WTC11 (cell line): ENCODE results near the gene ZNF668. TPM values are rescaled to one million over a fixed set of nuclear protein-coding genes. Genes with fewer than 3 reads are reported as not detected.

ENCODE experiments used
- ATAC-seq: fragments of 200-7000 bp; cut with Tn5 transposase; 2 replicates; pipeline ENCODE4 v1.10.0; 2021; ENCODE audit warnings: mild to moderate bottlenecking, moderate library complexity
- CTCF ChIA-PET: fragments of 300-600 bp; sonication (Branson Sonifier 250); formaldehyde crosslinking; loops from one replicate; lab custom pipeline; 2021; ENCODE audit warnings: antibody characterized with exemption; lab: Charles Lee
- POLR2A ChIA-PET: fragments of 350-600 bp; sonication (Branson Sonifier 250); formaldehyde crosslinking; loops from one replicate; lab custom pipeline; 2021; ENCODE audit warnings: antibody characterized with exemption; lab: Charles Lee
- DNase-seq: peaks from one replicate; pipeline ENCODE4 v3.0.0; 2021; ENCODE audit warnings: low spot score
- H3K27ac Mint-ChIP-seq: 2 replicates; pipeline ENCODE4 v1.8.0; 2021; ENCODE audit warnings: mixed read lengths
- H3K27me3 Mint-ChIP-seq: 2 replicates; pipeline ENCODE4 v1.8.0; 2021; ENCODE audit warnings: low read depth, mild to moderate bottlenecking, moderate library complexity, mixed read lengths
- H3K36me3 Mint-ChIP-seq: 2 replicates; pipeline ENCODE4 v1.8.0; 2021; ENCODE audit warnings: mixed read lengths
- H3K4me1 Mint-ChIP-seq: 2 replicates; pipeline ENCODE4 v1.8.0; 2022; ENCODE audit warnings: mixed read lengths
- H3K4me3 Mint-ChIP-seq: 2 replicates; pipeline ENCODE4 v1.8.0; 2021; ENCODE audit warnings: mild to moderate bottlenecking, moderate library complexity, mixed read lengths
- H3K9me3 Mint-ChIP-seq: 2 replicates; pipeline ENCODE4 v1.8.0; 2021; ENCODE audit warnings: mixed read lengths
- PRRX2 ChIP-seq: fragments of 250-450 bp; sonication (Bioruptor Pico); IDR thresholded peaks from 2 replicates; pipeline ENCODE4 v1.8.0; 2021; ENCODE audit warnings: mild to moderate bottlenecking
- RELA ChIP-seq: sonication (generic); formaldehyde crosslinking; IDR thresholded peaks from 2 replicates; pipeline ENCODE4 v1.8.1; 2022; ENCODE audit warnings: missing genetic modification reagents, mild to moderate bottlenecking, borderline replicate concordance
- SMAD4 ChIP-seq: sonication (generic); formaldehyde crosslinking; IDR thresholded peaks from 2 replicates; pipeline ENCODE4 v1.8.0; 2022; ENCODE audit warnings: mild to moderate bottlenecking, missing genetic modification reagents
- SOX15 ChIP-seq: fragments of 250-450 bp; sonication (Bioruptor Pico); IDR thresholded peaks from 2 replicates; pipeline ENCODE4 v1.9.0; 2021; ENCODE audit warnings: mild to moderate bottlenecking
- TEAD4 ChIP-seq: sonication (generic); formaldehyde crosslinking; IDR thresholded peaks from 2 replicates; pipeline ENCODE4 v1.8.0; 2022; ENCODE audit warnings: mild to moderate bottlenecking, missing genetic modification reagents
- ZNF138 ChIP-seq: sonication (generic); formaldehyde crosslinking; conservative IDR thresholded peaks from 2 replicates; pipeline ENCODE4 v1.8.1; 2022; ENCODE audit warnings: mild to moderate bottlenecking, moderate library complexity, missing genetic modification reagents
- ZNF219 ChIP-seq: sonication (generic); formaldehyde crosslinking; IDR thresholded peaks from 2 replicates; pipeline ENCODE4 v1.8.0; 2023; ENCODE audit warnings: missing genetic modification reagents, mild to moderate bottlenecking, borderline replicate concordance
- ZNF416 ChIP-seq: fragments of 250-450 bp; sonication (Bioruptor Pico); IDR thresholded peaks from 2 replicates; pipeline ENCODE4 v1.9.0; 2021; ENCODE audit warnings: mild to moderate bottlenecking, inconsistent platforms
- total RNA-seq: library from RNA; stranded (reverse); gene quantifications from 3 replicates; pipeline ENCODE4 v1.2.3, GENCODE V29; 2021
- TF ChIP-seq, protein P1 (sequence below): sonication (generic); formaldehyde crosslinking; conservative IDR thresholded peaks from 2 replicates; pipeline ENCODE4 v1.8.1; 2023; ENCODE audit warnings: mild to moderate bottlenecking, low read depth, missing genetic modification reagents, moderate library complexity
- TF ChIP-seq, protein P2 (sequence below): sonication (generic); formaldehyde crosslinking; IDR thresholded peaks from 2 replicates; pipeline ENCODE4 v1.8.1; 2023; ENCODE audit warnings: mild to moderate bottlenecking, missing genetic modification reagents, moderate library complexity
- TF ChIP-seq, protein P3 (sequence below): sonication (generic); formaldehyde crosslinking; IDR thresholded peaks from 2 replicates; pipeline ENCODE4 v1.8.1; 2022; ENCODE audit warnings: low read depth, mild to moderate bottlenecking, moderate library complexity, missing genetic modification reagents, borderline replicate concordance
- TF ChIP-seq, protein P4 (sequence below): sonication (generic); formaldehyde crosslinking; IDR thresholded peaks from 2 replicates; pipeline ENCODE4 v1.8.0; 2022; ENCODE audit warnings: mild to moderate bottlenecking, missing genetic modification reagents
- TF ChIP-seq, protein P5 (sequence below): sonication (generic); formaldehyde crosslinking; IDR thresholded peaks from 2 replicates; pipeline ENCODE4 v1.8.0; 2023; ENCODE audit warnings: mild to moderate bottlenecking, missing genetic modification reagents
- TF ChIP-seq, protein P6 (sequence below): sonication (generic); formaldehyde crosslinking; IDR thresholded peaks from 2 replicates; pipeline ENCODE4 v1.8.1; 2023; ENCODE audit warnings: mild to moderate bottlenecking, missing genetic modification reagents, moderate library complexity
- TF ChIP-seq, protein P7 (sequence below): sonication (generic); formaldehyde crosslinking; conservative IDR thresholded peaks from 2 replicates; pipeline ENCODE4 v1.8.1; 2022; ENCODE audit warnings: mild to moderate bottlenecking, missing genetic modification reagents
- TF ChIP-seq, protein P8 (sequence below): sonication (generic); formaldehyde crosslinking; IDR thresholded peaks from 2 replicates; pipeline ENCODE4 v1.8.1; 2023; ENCODE audit warnings: mild to moderate bottlenecking, missing genetic modification reagents, borderline replicate concordance
- TF ChIP-seq, protein P9 (sequence below): sonication (generic); formaldehyde crosslinking; IDR thresholded peaks from 2 replicates; pipeline ENCODE4 v1.8.1; 2023; ENCODE audit warnings: mild to moderate bottlenecking, missing genetic modification reagents

Gene ZNF668
- total RNA-seq, 1 experiment from 2014 or later: 17.3 TPM

DNA sequence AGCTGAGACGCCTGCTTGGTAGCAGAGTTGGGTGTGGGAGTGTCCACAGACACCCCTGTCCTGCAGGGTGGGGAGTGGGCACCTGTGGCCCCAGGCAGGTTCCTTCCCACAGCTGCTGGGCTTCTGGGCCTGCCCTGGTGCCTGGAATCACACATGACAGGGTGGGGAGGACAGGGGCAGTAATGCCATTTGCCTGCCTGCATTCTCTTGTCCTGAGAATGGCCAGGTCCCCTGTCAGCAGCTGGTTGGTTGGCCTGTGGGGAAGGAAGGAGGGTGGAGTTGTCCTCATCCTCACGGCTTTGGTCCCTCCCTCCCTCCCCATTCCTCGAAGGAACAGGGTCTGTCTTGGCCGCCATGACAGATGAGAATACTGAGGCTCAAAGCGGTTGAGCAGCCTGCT, 9.5 kb upstream of the ZNF668 start:
- Mint-ChIP-seq H3K27me3 (no peaks in the 10 kb centered on the region), H3K36me3 (peaks cover 18% of the 10 kb centered on the region), H3K9me3 (no peaks in the 10 kb centered on the region), H3K4me1 (no peaks in the 10 kb centered on the region), H3K4me3 (no peak overlapping the region), H3K27ac (no peak overlapping the region)
- ATAC-seq (no peak), DNase-seq (no peak)
- CTCF ChIA-PET: interaction anchor here (1.0 to 1.3 kb wide), 2 partner anchors 34 to 59 kb away, joined by 3 to 6 read pairs; partner anchors contain the start of gene KAT8
- TF ChIP-seq, protein P1, sequence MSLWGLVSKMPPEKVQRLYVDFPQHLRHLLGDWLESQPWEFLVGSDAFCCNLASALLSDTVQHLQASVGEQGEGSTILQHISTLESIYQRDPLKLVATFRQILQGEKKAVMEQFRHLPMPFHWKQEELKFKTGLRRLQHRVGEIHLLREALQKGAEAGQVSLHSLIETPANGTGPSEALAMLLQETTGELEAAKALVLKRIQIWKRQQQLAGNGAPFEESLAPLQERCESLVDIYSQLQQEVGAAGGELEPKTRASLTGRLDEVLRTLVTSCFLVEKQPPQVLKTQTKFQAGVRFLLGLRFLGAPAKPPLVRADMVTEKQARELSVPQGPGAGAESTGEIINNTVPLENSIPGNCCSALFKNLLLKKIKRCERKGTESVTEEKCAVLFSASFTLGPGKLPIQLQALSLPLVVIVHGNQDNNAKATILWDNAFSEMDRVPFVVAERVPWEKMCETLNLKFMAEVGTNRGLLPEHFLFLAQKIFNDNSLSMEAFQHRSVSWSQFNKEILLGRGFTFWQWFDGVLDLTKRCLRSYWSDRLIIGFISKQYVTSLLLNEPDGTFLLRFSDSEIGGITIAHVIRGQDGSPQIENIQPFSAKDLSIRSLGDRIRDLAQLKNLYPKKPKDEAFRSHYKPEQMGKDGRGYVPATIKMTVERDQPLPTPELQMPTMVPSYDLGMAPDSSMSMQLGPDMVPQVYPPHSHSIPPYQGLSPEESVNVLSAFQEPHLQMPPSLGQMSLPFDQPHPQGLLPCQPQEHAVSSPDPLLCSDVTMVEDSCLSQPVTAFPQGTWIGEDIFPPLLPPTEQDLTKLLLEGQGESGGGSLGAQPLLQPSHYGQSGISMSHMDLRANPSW (CRISPR knock-in tag): no peak
- no peak for TF ChIP-seq SMAD4 (CRISPR knock-in tag)
- TF ChIP-seq PRRX2 (CRISPR knock-in tag): no peak
- TF ChIP-seq ZNF219: no peak
- TF ChIP-seq ZNF138 (CRISPR knock-in tag): no peak
- TF ChIP-seq, protein P2, sequence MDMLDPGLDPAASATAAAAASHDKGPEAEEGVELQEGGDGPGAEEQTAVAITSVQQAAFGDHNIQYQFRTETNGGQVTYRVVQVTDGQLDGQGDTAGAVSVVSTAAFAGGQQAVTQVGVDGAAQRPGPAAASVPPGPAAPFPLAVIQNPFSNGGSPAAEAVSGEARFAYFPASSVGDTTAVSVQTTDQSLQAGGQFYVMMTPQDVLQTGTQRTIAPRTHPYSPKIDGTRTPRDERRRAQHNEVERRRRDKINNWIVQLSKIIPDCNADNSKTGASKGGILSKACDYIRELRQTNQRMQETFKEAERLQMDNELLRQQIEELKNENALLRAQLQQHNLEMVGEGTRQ (CRISPR knock-in tag): no peak
- TF ChIP-seq, protein P3, sequence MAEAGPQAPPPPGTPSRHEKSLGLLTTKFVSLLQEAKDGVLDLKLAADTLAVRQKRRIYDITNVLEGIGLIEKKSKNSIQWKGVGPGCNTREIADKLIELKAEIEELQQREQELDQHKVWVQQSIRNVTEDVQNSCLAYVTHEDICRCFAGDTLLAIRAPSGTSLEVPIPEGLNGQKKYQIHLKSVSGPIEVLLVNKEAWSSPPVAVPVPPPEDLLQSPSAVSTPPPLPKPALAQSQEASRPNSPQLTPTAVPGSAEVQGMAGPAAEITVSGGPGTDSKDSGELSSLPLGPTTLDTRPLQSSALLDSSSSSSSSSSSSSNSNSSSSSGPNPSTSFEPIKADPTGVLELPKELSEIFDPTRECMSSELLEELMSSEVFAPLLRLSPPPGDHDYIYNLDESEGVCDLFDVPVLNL (CRISPR knock-in tag): no peak
- TF ChIP-seq, protein P4, sequence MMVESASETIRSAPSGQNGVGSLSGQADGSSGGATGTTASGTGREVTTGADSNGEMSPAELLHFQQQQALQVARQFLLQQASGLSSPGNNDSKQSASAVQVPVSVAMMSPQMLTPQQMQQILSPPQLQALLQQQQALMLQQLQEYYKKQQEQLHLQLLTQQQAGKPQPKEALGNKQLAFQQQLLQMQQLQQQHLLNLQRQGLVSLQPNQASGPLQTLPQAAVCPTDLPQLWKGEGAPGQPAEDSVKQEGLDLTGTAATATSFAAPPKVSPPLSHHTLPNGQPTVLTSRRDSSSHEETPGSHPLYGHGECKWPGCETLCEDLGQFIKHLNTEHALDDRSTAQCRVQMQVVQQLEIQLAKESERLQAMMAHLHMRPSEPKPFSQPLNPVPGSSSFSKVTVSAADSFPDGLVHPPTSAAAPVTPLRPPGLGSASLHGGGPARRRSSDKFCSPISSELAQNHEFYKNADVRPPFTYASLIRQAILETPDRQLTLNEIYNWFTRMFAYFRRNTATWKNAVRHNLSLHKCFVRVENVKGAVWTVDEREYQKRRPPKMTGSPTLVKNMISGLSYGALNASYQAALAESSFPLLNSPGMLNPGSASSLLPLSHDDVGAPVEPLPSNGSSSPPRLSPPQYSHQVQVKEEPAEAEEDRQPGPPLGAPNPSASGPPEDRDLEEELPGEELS: no peak
- TF ChIP-seq, protein P5, sequence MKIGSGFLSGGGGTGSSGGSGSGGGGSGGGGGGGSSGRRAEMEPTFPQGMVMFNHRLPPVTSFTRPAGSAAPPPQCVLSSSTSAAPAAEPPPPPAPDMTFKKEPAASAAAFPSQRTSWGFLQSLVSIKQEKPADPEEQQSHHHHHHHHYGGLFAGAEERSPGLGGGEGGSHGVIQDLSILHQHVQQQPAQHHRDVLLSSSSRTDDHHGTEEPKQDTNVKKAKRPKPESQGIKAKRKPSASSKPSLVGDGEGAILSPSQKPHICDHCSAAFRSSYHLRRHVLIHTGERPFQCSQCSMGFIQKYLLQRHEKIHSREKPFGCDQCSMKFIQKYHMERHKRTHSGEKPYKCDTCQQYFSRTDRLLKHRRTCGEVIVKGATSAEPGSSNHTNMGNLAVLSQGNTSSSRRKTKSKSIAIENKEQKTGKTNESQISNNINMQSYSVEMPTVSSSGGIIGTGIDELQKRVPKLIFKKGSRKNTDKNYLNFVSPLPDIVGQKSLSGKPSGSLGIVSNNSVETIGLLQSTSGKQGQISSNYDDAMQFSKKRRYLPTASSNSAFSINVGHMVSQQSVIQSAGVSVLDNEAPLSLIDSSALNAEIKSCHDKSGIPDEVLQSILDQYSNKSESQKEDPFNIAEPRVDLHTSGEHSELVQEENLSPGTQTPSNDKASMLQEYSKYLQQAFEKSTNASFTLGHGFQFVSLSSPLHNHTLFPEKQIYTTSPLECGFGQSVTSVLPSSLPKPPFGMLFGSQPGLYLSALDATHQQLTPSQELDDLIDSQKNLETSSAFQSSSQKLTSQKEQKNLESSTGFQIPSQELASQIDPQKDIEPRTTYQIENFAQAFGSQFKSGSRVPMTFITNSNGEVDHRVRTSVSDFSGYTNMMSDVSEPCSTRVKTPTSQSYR: no peak
- no peak for TF ChIP-seq ZNF416
- TF ChIP-seq, protein P6, sequence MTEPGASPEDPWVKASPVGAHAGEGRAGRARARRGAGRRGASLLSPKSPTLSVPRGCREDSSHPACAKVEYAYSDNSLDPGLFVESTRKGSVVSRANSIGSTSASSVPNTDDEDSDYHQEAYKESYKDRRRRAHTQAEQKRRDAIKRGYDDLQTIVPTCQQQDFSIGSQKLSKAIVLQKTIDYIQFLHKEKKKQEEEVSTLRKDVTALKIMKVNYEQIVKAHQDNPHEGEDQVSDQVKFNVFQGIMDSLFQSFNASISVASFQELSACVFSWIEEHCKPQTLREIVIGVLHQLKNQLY (CRISPR knock-in tag): no peak
- no peak for TF ChIP-seq RELA (CRISPR knock-in tag)
- TF ChIP-seq, protein P7, sequence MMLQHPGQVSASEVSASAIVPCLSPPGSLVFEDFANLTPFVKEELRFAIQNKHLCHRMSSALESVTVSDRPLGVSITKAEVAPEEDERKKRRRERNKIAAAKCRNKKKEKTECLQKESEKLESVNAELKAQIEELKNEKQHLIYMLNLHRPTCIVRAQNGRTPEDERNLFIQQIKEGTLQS (CRISPR knock-in tag): no peak
- TF ChIP-seq SOX15 (CRISPR knock-in tag): no peak
- TF ChIP-seq TEAD4 (CRISPR knock-in tag): no peak
- TF ChIP-seq, protein P8, sequence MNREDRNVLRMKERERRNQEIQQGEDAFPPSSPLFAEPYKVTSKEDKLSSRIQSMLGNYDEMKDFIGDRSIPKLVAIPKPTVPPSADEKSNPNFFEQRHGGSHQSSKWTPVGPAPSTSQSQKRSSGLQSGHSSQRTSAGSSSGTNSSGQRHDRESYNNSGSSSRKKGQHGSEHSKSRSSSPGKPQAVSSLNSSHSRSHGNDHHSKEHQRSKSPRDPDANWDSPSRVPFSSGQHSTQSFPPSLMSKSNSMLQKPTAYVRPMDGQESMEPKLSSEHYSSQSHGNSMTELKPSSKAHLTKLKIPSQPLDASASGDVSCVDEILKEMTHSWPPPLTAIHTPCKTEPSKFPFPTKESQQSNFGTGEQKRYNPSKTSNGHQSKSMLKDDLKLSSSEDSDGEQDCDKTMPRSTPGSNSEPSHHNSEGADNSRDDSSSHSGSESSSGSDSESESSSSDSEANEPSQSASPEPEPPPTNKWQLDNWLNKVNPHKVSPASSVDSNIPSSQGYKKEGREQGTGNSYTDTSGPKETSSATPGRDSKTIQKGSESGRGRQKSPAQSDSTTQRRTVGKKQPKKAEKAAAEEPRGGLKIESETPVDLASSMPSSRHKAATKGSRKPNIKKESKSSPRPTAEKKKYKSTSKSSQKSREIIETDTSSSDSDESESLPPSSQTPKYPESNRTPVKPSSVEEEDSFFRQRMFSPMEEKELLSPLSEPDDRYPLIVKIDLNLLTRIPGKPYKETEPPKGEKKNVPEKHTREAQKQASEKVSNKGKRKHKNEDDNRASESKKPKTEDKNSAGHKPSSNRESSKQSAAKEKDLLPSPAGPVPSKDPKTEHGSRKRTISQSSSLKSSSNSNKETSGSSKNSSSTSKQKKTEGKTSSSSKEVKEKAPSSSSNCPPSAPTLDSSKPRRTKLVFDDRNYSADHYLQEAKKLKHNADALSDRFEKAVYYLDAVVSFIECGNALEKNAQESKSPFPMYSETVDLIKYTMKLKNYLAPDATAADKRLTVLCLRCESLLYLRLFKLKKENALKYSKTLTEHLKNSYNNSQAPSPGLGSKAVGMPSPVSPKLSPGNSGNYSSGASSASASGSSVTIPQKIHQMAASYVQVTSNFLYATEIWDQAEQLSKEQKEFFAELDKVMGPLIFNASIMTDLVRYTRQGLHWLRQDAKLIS (CRISPR knock-in tag): no peak
- TF ChIP-seq, protein P9, sequence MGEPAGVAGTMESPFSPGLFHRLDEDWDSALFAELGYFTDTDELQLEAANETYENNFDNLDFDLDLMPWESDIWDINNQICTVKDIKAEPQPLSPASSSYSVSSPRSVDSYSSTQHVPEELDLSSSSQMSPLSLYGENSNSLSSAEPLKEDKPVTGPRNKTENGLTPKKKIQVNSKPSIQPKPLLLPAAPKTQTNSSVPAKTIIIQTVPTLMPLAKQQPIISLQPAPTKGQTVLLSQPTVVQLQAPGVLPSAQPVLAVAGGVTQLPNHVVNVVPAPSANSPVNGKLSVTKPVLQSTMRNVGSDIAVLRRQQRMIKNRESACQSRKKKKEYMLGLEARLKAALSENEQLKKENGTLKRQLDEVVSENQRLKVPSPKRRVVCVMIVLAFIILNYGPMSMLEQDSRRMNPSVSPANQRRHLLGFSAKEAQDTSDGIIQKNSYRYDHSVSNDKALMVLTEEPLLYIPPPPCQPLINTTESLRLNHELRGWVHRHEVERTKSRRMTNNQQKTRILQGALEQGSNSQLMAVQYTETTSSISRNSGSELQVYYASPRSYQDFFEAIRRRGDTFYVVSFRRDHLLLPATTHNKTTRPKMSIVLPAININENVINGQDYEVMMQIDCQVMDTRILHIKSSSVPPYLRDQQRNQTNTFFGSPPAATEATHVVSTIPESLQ (CRISPR knock-in tag): no peak
- POLR2A ChIA-PET: interaction anchor here (1.1 kb wide), 1 partner anchor 9 kb away, joined by 3 read pairs; the partner anchor contains the start of gene ZNF646
